BE2C (cell line): ENCODE data around the gene FBXW12.
A peak's percentile ranks its signal among the peaks of the same experiment; 100 is the strongest.

Source experiments
- DNase-seq: peaks from one replicate; pipeline ENCODE4 v3.0.0-alpha.2; 2020
- H3K27me3 ChIP-seq: fragments of 250-450 bp; sonication (Bioruptor Pico); 2 replicates; pipeline ENCODE4 v1.5.1; 2020; ENCODE audit warnings: mild to moderate bottlenecking
- H3K36me3 ChIP-seq: fragments of 250-450 bp; sonication (Bioruptor Pico); 2 replicates; pipeline ENCODE4 v1.5.1; 2020; ENCODE audit warnings: mild to moderate bottlenecking
- H3K4me1 ChIP-seq: fragments of 250-450 bp; sonication (Bioruptor Pico); 2 replicates; pipeline ENCODE4 v1.5.1; 2020
- H3K4me3 ChIP-seq: 2 replicates; pipeline ENCODE4 v1.5.1; 2011; ENCODE audit warnings: low read depth, low read length
- H3K9me3 ChIP-seq: fragments of 250-450 bp; sonication (Bioruptor Pico); 2 replicates; pipeline ENCODE4 v1.5.1; 2020
- CTCF ChIP-seq: IDR thresholded peaks from 2 replicates; pipeline ENCODE4 v1.5.1; 2012; ENCODE audit warnings: mild to moderate bottlenecking, low read depth, low read length

FBXW12 gene

DNA sequence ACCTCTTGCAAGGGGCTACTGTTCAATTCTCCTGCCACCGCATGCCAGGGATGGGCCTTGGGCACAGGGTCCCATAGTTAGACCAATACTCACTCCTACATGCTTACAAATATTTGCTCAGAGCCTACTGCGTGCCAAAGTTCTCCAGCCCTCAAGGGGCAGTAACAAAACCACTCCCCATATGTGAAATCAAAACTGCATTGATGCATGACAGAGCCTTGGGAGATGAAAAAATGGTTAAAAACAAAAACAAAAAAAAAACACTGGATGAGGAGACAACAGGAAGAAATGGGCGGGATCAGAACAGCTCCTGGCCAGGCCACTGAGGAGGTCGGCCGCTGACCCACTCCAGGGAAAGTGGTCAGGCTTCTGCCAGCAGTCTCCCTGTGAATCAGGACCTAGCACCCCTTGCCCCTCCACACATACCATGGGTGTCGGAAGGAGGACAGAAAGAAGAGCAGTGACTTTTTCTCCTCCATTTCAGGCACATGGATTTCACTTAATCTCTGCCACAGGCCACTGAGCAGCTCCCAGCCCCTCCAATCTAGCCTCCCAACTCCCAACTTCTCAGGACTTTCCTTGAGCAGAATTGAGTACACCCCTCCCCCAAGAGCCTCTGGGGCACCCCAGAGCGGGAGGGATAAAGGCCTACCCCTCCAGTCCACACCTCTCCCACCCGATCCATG lies 55.1 kb downstream of the FBXW12 start:
- Histone ChIP-seq H3K4me3 (no peak overlapping the region), H3K4me1 (no peaks in the 10 kb centered on the region; the same call in 1 of the 2 replicates), H3K36me3 (no peaks in the 10 kb centered on the region), H3K27me3 (no peaks in the 10 kb centered on the region), H3K9me3 (no peaks in the 10 kb centered on the region)
- TF ChIP-seq CTCF = no peak
- DNase-seq = no peak

DNA sequence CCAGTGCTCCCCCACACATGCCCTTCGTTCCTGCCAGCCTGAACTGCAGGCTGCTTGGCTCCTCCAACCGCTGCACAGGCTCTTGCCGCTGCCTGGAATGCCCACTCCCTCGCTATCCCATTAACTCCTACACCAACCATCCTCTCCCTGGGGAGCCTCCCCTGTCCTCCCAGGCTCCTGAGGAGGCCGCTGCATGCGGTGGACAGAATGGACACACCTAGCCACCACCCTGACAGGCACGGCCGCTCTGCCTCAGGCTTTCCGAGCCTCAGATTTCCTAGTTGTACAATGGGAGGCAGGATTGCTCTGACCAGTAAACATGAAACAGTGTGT lies 55.6 kb downstream of the FBXW12 start:
- Histone ChIP-seq H3K4me1 (no peaks in the 10 kb centered on the region; the same call in 1 of the 2 replicates), H3K36me3 (peaks cover 1% of the 10 kb centered on the region; the same call in 1 of the 2 replicates), H3K9me3 (no peaks in the 10 kb centered on the region), H3K27me3 (no peaks in the 10 kb centered on the region), H3K4me3 (no peak overlapping the region)
- TF ChIP-seq CTCF = no peak
- no peak for DNase-seq

- Histone ChIP-seq H3K9me3 (no peaks in the 10 kb centered on the region), H3K4me3 (peak overlapping the region; percentile 59; the same call in 1 of the 2 replicates), H3K4me1 (no peaks in the 10 kb centered on the region; the same call in 1 of the 2 replicates), H3K27me3 (no peaks in the 10 kb centered on the region), H3K36me3 (peaks cover 3% of the 10 kb centered on the region; the same call in 1 of the 2 replicates)
- no peak for DNase-seq
- TF ChIP-seq CTCF = no peak
Observed at GRCh38 chr3:48428088-48428571, 56.1 kb downstream of the FBXW12 start.

GRCh38 chr3:48428572-48429316 lies 56.7 kb downstream of the FBXW12 start:
- DNase-seq = peak; percentile 37
- H3K36me3 ChIP-seq = peaks cover 3% of the 10 kb centered on the region; the same call in 1 of the 2 replicates

DNA sequence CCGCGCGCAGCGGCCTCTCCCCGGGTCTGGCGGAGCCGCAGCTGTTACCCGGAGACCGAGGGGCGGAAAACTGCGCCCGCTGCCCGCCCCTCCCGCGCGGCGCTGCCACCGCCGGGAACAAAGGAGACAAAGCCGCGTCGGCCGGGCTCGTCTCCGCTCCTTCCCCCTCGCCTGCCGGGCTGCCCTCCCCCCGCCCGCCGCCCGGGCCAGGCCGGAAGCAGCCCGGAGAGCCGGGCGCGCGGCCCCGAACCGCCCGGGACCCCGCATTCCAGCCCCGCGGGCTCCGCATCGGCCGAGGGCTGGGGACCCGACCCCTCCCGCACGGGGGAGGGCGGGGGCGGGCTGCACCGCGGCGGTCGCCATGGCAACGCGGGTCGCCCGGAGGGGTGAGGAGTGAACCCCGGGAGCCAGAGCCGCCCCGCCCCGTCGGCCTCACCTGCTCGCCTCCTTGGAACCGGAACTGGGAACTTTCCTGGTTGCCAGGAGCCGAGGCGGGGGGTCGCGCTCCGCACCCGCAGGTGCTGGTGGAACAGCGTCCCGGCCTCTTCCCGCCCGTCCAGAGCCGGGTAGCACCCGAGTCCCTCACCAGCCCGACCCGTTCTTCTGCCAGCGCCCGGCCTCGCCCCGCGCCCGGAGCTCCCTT lies 57.4 kb downstream of the FBXW12 start:
- no peak for TF ChIP-seq CTCF
- DNase-seq = peak; percentile 39
- H3K27me3 ChIP-seq = no peaks in the 10 kb centered on the region
- peaks cover 3% of the 10 kb centered on the region; the same call in 1 of the 2 replicates for H3K36me3 ChIP-seq
- H3K4me1 ChIP-seq = no peaks in the 10 kb centered on the region; the same call in 1 of the 2 replicates
- H3K9me3 ChIP-seq = no peaks in the 10 kb centered on the region
- peak overlapping the region; percentile 59 for H3K4me3 ChIP-seq

More at GRCh38 chr3:48428572-48429316, 56.7 kb downstream of the FBXW12 start:
- Histone ChIP-seq H3K4me3 (peak overlapping the region; percentile 59), H3K4me1 (no peaks in the 10 kb centered on the region; the same call in 1 of the 2 replicates), H3K27me3 (no peaks in the 10 kb centered on the region), H3K9me3 (no peaks in the 10 kb centered on the region)
- no peak for TF ChIP-seq CTCF
